GM18861 (cell line): ENCODE measurements around the gene JARID2.
"Not testable (repeated sequence)": the region's sequence is repeated elsewhere in the genome, so short reads cannot be mapped to it uniquely, and the experiment has no call there.

Source experiments
- ATAC-seq: cut with Tn5 transposase; IDR thresholded peaks from one replicate; pipeline ENCODE4 v1.9.1; 2021; ENCODE audit not compliant: unreplicated experiment

The JARID2 gene

DNA sequence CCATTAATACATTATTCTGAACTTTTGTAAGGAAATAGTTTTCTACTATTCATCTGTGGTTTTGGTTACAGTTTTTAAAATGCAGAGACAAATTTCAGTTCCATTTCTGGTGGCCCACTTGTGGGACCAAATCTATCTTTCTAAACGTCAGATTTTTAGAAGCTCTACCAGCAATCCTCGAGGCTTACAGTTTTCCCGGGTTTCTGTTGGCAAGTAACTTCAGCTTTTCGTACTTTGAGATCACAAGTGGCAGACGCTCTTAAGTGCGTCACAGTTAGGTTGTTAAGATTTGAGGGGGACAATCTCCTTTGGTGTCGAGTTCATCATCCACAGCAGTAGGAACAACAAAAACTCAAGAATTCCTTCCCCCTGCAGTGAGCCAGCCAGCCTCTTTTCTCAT is 60.0 kb downstream of the JARID2 start:
- ATAC-seq, result no peak

DNA sequence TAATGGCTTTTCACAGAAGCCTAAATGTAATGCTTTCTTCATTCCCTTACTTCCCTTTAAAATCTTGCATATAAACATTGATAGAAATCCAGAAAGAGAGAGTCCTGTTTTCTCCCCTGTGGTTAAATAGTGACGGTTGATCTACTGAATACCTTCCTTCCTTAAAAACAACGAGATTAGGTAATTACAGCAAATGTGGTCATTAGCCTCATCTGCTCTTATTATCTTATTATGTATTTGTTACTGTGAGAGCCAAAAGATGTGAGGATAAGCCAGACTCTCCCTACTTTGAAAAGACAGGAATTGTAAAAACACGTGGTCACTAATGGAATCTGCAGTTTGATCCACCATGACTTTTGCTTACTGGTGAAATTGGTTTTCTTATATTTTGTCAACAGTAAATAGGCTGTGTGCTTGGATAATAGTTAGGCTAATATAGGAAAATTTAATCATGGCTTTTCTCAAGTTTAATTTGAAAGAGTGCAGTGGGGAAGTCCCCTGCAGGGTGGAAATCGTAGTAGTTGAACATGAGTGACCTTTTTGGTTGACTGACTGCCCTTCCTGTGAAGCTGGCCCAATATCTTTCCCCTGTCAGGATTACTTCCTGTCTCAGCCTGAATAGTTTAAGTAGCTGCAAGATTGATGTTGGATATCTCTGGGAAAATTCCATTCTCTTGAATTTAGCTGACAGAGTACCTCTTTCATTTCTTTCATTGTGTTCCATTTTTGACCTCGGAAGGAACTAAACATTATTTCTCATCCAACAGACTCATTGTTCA is 62.8 kb downstream of the JARID2 start:
- no peak for ATAC-seq

DNA sequence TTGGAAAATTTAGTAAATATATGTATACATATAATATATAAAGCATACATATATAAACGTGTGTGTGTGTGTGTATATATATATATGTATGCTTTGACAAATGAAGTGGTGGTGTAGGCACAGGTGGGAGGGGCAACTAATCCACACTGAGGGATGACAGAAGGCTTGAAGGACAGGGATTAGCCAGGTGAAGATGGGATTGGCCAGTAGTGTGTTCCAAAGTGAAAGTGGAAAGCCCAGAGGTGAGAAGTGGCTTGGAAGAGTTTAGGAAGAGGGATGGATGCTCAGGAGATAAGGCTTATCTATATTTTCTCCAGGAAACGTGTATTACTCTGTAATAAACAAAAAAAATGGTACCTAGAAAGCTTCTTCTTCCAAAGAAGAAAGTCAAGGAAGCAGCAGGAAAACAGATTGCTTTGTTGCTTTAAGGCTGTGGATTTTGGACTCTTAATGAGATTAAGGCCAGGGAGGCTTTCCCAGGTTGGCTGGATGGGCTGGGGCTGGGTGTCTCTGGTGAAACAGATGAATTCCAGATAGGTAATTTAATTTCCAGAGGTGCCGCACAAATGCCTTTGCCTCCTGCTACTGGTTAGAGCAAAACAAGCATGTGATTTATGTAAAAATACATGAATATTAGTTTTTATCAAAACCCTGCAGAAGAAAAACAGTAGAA is 63.9 kb downstream of the JARID2 start:
- no peak for ATAC-seq

DNA sequence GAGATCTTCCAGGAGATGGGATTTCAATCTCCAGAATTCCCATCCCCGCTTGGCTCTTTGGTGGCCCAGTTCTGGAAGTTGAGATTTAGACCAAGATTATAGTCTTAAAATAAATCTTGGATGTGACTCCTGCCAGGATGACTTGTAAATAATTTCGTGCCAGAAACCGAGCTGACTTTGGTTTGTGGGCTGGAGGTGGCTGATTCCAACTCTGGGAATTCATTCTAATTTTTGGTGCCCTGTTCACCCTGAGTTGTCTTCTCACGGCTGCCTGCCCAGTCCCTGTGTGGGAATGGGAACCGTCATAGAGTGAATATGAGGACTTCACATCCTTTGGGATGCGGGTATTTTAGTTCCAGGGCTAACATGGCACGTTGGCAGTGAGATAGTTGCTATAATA is 64.8 kb downstream of the JARID2 start:
- no peak for ATAC-seq

DNA sequence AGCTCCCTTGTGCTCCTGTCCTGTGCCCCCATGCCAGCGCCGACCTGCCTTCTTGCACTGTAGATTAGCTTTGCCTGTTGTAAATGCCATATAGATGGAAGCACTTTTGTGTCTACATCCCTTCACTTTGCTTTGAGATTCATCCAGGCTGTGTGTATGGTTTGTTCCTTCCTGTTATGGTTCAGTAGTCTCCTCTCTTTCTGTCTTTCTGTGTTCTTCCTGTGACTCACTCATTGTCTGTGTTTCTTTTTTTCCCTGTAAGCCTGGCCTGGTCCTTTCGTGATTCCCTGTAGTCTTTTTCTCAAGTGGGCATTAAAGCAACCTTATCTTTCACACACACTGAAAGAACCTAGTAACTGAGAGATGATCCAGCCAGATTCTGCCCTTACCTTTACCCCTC is 66.6 kb downstream of the JARID2 start:
- no peak for ATAC-seq

DNA sequence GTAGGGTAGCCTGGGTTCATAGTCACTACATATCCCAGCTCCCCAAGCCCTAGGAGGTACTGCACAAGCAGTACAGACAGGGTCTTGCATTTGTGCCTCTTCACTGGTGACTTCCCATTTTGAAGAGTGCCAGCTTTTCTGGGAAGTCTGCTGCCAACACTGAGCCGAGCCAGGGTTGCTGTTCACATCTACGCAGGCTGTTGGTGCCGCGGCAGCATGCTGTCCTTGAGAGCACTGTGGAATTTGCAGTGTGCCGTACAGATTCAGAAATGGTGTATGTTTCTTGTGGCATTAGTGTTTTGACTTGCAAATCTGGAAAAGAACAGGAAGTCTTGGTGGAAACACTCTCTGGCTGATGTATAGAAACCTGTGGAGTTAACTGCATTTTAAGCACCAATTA is 67.5 kb downstream of the JARID2 start:
- peak; percentile 34 for ATAC-seq

DNA sequence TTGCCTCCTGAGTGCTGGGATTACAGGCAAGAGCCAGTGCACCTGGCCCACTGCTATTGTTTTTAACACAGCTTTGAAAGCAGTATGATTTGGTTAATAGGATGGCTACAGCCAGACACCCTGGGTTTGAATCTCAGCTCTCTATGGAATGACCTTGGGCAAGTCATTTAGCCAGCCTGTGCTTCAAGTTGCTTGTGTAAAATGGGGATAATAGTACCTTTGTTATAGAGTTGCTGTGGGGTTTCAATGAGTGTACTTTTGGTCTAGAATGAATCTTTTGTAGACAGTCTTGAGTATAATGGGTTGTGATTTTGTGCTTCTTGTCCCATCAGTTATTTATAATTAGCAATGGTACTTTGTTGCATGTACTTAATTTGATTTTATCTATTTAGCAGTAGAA is 70.9 kb downstream of the JARID2 start:
- no peak for ATAC-seq

DNA sequence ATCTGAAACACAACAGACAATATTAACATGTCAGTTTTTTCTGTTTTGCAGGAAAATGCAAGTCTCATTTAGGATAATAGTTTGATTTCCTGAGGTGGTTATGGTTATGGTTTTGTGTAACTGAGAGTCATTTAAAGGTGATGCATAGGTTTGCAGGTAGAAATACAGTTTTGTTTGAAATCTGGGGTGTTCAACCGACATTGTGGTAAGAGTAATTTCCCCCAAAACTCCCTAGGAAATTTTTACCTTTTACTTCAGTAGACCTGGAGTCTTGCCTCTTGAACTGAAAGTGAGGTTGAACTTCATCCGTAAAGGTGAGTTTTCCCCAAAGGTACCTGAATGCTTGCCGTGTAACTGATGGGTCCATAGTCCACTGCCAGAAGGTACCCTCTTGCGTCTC is 71.4 kb downstream of the JARID2 start:
- no peak for ATAC-seq

DNA sequence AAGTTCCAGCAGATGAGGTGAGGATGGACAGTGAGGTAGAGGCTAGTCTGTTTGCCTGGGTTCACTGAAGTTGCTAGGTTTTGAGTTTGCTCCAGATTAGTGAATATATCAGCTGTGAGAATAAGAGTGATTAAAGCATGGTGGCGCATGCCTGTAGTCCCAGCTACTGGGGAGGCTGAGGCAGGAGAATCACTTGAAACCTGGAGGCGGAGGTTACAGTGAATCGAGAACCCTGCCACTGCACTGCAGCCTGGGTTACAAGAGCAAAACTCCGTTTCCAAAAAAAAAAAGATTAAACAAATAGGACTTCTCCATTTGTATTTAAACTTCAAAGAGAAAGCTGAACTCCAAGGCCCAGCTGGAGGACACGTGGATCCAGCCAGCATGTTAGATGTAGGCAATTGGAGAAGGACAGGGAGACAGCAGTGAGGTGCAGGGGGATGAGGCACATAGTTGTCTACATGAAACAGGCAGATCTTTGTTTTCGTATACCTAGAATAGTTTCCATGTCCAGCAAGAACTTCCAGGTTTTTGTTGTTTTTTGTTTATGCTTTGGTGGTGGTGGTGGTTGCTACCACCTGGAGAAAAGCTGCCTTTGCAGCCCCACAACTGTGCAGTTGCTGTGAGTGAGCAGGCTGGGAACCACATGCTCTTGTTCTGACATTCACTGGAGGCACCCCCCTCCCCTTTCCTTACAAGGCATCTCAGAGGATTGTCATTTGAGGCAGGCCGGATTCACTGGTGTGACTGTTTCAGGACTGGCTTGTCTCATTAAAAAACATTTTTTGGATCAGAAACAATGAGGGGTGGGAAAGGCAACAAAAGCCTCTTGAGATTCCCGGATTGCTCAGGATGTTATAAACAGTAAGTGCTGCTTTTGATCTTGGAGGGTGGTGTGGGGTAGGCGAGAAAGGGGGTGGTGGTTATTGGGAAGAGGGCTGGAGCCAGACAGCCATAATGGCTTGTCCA is 72.3 kb downstream of the JARID2 start:
- ATAC-seq, result no peak

DNA sequence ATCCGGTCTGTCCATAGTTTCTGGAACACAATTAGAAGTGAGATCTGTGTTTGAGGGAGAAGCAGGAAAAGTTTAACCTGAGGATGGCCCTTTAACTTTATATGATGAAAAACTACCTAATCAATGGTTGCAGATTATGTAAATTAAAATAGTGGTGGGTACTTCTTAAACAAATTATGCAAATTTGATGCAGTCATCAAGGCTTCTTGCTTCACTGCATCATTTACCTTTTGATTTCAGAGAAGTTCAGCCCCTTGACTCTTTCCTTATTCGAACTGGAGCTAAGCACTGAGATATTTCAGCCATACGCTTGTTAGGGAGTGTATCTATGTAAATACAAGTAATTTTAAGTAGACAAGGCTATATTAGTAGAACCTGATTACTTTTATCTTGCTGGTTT is 73.8 kb downstream of the JARID2 start:
- no peak for ATAC-seq

DNA sequence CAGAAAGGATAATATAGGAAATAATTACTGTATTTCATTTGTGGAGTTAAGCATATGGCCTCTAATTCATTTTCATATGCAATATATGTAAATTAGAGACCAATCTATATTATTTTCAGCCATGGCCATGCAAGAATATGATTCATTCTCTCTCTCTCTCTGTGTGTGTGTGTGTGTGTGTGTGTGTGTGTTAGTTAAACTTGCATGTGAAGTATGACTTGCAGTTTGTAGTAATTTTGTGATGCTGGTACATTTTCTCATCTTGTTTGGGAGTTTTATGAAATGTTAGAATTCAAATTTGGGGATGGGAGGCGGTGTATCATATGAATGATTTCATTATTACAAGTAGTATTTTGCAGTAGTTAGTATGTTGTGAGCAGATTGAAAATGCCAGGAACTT is 74.8 kb downstream of the JARID2 start:
- ATAC-seq, result no peak

DNA sequence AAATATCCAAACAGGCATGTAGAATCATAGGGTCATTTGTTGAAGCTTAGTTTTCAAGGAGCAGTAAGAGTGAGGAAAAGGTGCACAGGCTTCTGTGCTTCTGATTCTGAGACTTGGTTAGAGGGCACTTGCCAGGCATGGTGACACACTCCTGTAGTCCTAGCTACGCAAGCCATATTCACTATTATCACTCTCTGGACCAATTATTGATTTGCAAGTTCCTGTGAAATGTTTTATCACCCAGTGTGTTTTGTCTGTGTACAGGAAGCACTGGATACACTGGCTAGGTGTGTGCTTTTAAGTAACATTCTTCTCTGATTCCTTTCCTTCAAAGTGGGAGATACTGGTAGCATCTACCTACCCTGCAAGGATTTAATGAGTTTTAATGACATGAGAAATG is 76.3 kb downstream of the JARID2 start:
- no peak for ATAC-seq

DNA sequence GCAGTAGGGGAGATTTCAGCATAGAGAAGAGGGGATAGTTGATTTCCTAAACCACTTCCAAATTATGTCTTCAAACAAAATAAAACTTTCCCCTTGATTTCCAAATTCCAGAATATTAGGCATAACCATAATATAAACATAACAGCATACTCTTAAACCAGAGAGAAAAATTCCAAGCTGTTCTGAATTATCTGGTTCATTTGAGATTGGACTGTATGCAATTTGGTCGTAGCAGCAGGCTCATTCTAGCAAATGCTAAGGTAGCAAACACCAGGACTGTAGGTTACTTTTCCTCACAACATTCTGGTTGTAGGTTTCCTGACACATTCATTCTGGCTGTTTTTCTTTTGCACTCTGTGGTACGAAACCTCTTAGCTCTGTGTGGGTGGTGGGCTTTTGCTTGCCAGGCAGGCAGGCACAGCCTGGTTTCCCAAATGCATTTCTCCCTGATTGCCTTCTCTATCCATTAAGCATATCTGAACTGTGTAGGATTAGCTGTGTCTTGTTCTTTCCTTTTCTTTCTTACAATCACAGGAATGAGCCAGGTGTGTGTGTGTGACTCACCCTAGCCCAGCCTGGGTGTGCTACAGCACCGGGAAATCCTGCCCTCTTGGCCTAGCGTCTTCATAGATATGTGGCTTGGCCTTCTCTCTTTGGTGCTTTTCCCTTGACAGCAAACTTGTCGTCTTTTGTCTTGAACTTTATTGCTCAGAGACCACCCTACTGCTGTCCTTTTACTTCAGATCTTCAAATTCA is 77.1 kb downstream of the JARID2 start:
- ATAC-seq, result no peak

DNA sequence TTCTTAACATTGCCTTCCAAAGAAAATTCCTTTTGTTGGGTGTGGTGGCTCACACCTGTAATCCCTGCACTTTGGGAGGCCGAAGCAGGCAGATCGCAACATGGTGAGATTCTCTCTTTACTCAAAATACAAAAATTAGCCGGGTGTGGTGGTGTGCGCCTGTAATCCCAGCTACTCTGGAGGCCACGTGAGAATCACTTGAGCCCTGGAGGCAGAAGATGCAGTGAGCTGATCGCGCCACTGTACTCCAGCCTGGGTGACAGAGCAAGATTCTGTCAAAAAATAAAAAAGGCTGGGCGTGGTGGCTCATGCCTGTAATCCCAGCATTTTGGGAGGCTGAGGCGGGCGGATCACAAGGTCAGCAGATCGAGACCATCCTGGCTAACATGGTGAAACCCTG is 77.7 kb downstream of the JARID2 start:
- not testable (repeated sequence) for ATAC-seq

DNA sequence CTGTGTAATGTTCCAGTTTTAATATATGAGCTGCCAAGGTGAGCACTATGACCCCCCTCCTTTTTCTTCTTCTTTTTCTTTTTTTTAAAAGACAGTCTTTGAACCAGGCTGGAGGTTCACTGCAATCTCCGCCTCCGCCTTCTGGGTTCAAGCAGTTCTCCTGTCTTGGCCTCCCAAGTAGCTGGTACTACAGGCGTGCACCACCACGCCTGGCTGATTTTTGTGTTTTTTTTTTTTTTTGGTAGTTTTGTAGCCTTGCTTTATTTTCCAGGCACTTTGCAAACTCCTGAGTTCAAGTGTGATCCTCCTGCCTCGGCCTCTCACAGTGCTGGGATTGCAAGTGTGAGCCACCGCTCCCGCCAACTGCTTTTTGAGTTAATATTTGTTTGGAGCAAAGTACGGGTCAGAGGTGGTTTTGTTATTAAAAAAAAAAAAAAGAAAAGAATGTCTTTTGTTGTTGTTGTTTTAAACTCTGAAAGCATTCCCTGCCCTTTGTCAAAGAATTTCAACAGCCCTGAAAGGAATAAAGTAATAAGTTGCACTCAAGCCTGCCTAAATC is 78.6 kb downstream of the JARID2 start:
- ATAC-seq, result no peak

DNA sequence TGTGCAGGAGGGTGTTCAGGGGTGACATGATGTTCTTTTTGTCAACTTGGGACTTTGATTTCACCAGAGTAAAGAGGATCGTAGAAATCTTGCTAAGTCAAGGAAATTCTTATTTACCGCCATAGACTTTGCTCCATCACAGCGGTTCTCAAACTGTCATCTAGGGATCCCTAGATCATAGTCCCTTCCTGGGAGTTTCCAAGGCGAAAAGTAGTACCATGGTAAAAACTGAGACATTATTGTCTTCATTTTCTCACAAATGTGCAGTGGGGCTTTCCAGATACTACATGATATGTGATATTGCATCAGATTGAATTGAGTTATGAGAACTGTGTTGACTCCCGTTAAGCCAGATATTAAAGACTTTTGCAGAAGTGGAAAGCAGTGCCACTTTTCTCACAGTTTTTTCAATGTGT is 79.7 kb downstream of the JARID2 start:
- ATAC-seq, result no peak

DNA sequence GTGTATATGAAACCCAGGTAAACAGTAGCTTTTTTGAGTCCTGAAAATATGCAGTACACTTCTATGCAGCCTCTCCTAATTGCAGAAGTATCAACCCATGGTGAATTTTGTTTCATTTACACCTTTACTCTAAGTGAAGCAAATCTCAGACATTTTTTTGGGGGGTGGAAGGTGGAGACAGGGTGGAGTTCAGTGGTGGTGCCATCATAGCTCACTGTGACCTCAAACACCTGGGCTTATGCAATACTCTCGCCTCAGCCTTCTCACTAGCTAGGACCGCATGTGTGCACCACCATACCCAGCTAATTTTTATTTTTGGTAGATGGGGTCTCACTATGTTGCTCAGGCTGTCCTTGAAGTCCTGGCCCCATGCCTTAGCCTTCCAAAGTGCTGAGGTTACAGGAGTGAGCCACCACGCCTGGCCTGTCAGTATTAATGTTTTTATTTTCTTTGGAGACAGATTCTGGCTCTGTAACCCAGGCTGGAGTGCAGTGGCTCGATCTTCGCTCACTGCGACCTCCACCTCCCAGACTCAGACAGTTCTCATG is 80.3 kb downstream of the JARID2 start:
- no peak for ATAC-seq

DNA sequence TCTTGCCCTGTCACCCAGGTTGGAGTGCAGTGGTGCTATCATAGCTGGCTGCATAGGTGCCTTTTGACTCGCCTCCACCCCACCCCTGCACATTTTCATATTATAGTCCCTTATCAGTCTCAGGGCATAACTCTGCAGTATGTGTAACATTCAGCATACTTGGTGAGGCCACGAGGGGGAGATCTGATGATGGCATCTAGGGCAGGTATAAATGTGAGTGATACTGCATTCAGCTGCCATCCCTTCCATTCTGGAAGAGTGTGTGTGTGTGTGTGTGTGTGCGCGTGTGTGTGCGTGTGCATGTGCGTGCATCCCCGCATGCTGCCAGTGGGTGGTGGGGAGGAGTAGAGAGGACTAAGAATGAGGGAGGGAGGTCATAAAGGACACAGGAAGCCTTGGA is 81.4 kb downstream of the JARID2 start:
- ATAC-seq, result no peak

DNA sequence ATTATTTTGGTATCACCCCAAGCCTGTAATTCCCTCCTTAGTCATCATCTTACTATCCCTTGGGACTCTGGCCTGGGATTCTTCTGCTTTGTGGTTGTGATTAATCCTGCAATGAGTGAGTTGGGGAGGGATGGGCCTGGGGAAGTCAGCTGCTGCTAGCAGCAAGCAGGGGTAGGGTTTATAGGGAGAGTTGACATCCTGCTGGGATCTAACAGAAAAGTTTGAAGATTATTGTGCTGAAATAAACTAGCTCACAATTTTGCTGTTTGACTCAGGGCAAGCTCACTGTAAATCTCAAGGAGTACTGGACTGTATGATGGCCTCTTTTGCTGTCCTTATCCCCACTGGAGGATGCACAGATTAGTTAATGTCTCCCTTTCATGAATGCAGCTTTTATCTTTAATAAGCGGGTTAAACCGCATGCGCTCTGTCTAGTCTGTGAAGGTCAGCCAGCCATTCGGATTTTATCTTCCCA is 83.4 kb downstream of the JARID2 start:
- ATAC-seq, result no peak
